HG02763 (cell line): Measurements from ENCODE around the gene HIBCH.
"Not testable (repeated sequence)": the region's sequence is repeated elsewhere in the genome, so short reads cannot be mapped to it uniquely, and the experiment has no call there.

Source experiments
- ATAC-seq: cut with Tn5 transposase; IDR thresholded peaks from one replicate; pipeline ENCODE4 v1.9.1; 2021; ENCODE audit warnings: mild to moderate bottlenecking, moderate library complexity; ENCODE audit not compliant: unreplicated experiment

Gene HIBCH

DNA sequence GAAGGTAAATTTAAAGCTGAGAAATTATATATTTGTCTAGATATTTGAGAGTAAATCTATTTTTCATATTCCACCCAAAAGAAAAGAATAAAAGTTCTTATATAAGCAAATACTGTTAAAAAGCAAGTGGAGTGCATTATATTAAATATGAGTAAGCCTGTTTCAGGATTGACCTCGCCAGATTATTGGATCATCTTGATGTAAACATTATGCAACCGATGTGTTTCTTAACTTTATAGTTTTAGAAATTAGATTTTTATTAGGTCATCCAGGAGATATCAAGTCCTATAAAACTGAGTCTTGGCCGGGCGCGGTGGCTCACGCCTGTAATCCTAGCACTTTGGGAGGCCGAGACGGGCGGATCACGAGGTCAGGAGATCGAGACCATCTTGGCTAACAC, 156.8 kb downstream of the HIBCH start:
- no peak for ATAC-seq

DNA sequence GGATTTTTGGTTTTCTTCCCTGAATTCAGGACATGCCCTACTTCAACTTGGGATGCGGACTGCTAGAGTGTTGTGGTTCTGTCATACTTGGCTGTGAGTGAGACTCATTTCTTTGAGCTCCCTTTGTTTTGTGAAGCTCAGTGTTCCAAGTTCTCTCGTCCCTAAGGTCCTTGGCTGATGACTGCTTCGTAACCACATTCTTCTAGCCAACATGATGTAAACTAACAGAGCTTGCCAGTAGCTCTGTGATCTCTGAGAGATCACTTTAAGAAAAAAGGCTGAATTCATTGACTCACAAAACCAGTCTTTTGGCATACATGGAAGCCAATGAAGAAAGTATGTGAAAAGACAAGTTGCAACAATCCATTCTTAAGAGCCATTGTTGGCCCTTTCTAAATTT, 160.2 kb downstream of the HIBCH start:
- ATAC-seq = no peak

DNA sequence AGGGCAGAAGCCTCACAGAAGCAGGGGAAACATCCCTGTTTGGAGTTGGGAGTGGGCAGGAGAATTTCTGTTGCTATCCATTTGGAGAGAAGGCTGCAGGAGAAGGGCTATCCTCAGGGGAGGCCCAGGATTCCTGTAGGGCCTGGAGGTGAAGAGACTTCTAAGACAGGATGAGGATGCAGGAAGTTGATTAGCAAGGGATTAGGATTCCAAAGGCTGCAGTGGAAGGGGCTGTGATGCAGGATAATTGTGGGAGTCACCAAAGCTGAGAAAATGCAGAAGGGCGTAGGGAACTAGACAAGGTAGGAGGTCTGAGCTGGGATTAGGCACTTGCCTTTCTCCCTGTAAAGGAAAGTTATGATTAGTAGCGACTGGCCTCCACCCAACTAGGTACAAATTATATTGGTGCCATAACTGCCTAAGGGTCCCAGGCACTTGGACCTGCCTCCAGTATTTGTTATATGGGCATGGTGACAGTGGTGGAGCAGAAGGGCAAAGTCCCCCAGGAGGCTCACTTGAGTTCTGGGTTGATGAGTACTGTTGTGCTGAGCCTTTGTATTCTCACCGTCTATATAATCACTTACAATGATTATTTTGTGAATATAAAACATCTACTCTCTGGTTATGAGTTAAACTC, 160.7 kb downstream of the HIBCH start:
- no peak for ATAC-seq

DNA sequence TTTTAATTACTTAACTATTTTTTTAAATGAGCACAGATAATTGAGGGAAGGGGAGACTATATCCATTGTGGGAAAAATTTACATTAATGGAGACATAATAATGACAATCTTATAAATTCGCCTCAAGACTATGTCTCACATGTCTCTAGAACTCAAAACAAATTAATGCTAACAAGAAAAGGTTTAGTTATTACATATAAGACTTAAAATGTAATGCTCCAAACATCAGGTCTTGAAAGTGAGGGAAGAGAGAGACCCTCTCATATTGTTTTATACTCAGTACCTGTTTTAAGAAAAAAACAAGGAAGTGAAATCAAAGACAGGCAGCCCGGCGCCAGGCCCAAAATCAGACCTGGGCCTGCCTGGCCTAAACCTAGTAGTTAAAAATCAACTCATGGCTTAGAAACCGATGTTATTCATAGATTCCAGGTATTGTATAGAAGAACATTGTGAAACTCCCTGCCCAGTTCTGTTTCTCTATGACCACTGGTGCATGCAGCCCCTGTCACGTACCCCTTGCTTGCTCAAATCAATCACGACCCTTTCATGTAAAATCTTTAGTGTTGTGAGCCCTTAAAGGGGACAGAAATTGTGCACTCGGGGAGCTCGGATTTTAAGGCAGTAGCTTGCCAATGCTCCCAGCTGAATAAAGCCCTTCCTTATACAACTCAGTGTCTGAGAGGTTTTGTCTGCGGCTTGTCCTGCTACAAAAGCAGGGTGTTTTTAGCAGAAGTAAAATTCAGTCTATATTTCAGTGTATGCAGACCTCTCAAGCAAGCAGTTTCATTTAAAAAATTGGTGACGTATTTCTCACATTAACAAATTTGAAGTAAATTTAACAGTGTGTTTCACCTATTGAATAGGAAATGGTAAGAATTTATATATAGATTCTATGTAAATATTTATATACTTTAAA, 161.8 kb downstream of the HIBCH start:
- ATAC-seq = not testable (repeated sequence)

DNA sequence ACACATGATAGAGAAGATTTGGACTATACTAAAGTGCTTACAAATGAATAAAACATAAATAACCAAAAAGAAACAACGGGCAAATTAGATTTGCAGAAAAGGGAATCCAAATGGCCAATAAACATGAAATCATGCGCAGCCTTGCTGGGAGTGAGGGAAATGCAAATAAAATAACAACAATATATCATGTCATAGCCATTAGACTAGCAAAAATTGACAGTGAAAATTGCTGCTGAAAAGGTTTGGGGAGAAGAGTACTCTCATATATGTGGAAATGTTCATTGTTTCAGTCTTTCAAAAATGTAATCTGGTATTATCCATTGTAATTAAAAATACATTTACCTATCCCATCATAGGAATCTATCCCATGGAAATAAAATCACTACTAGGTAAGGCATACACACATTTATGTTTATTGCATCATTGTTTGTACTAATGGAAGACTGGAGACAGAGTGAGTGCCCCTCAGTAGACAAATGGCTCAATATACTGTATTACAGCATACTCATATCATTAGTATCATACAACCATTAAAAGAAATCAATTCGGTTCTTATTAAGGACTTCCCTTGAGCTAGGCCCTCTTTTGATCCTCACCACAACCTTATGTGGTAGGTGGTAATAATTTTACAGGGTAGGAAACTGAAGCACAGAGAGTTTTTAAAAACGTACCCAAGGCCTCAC, 163.0 kb downstream of the HIBCH start:
- no peak for ATAC-seq
